Gastrocnemius medialis (tissue), 4 donors: ENCODE results near the gene DSTYK.

Experiments
- CTCF ChIP-seq, 5 experiments: fragments of 450-650 bp in 3 of 5; fragments of 200-600 bp in 2 of 5; sonication (generic) in 2 of 5; IDR thresholded peaks in 4 of 5; conservative IDR thresholded peaks in 1 of 5; 1 replicate in 4 of 5; 2 replicates in 1 of 5; pipeline ENCODE4 v1.5.1; 2016 to 2019; ENCODE audit warnings: antibody characterized with exemption in 5 of 5, mild to moderate bottlenecking in 3 of 5, moderate library complexity in 3 of 5
- POLR2A ChIP-seq, 2 donors: fragments of 450-650 bp; IDR thresholded peaks; one replicate each; pipeline ENCODE4 v1.6.1; 2017; ENCODE audit warnings: antibody characterized with exemption in 2 of 2, mild to moderate bottlenecking in 2 of 2, moderate library complexity in 2 of 2

- TF ChIP-seq CTCF (IDR thresholded peaks at IDR 0.05 in 4 of 5, conservative IDR thresholded peaks at IDR 0.05 in 1 of 5) (no peak), POLR2A (IDR thresholded peaks at IDR 0.05) (no peak)
These were observed 26.3 kb upstream of the DSTYK start for GRCh38 chr1:205237526-205238484.
